Measurements from ENCODE around the gene PPIL6.

DNA sequence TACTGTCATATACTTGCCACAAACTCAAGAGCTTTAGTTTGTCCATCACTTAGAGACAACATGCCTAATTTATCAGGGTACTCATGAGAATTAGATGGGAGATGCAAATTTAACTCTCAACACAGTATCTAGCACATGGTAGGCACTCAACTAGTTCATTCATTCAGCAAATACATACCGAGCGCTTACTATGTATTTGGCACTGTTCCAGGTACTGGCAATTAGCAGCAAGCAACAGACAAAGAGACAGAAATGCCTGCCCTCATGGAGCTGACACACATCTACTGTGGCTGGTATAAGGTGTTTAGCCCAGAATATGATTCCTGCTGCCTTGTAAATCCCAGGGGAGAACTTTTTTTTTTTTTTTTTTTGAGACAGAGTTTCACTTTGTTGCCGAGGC lies 10.4 kb upstream of the PPIL6 start:
- TF ChIP-seq, protein P1, sequence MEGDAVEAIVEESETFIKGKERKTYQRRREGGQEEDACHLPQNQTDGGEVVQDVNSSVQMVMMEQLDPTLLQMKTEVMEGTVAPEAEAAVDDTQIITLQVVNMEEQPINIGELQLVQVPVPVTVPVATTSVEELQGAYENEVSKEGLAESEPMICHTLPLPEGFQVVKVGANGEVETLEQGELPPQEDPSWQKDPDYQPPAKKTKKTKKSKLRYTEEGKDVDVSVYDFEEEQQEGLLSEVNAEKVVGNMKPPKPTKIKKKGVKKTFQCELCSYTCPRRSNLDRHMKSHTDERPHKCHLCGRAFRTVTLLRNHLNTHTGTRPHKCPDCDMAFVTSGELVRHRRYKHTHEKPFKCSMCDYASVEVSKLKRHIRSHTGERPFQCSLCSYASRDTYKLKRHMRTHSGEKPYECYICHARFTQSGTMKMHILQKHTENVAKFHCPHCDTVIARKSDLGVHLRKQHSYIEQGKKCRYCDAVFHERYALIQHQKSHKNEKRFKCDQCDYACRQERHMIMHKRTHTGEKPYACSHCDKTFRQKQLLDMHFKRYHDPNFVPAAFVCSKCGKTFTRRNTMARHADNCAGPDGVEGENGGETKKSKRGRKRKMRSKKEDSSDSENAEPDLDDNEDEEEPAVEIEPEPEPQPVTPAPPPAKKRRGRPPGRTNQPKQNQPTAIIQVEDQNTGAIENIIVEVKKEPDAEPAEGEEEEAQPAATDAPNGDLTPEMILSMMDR (IDR thresholded peaks at IDR 0.05), result no peak
- TF ChIP-seq POLR2A (IDR thresholded peaks at IDR 0.05), result no peak

All from body of pancreas (tissue), 4 donors.